GM19238 (cell line): ENCODE results near the gene PPP3R2.
"Not testable (repeated sequence)": the region's sequence is repeated elsewhere in the genome, so short reads cannot be mapped to it uniquely, and the experiment has no call there.

ENCODE experiments used
- DNase-seq: peaks from one replicate; pipeline ENCODE4 v3.0.0; 2011; ENCODE audit warnings: low spot score; ENCODE audit not compliant: insufficient read length

PPP3R2 gene

GRCh38 chr9:101590074-101590473 is 4.7 kb downstream of the PPP3R2 start:
- not testable (repeated sequence) for DNase-seq

GRCh38 chr9:101587332-101588043 is 7.3 kb downstream of the PPP3R2 start:
- no peak for DNase-seq

GRCh38 chr9:101586651-101587050 is 8.1 kb downstream of the PPP3R2 start:
- no peak for DNase-seq

GRCh38 chr9:101585740-101586139 is 9.0 kb downstream of the PPP3R2 start:
- no peak for DNase-seq

GRCh38 chr9:101582553-101582952 is 12.2 kb downstream of the PPP3R2 start:
- DNase-seq: no peak

GRCh38 chr9:101579711-101580545 is 14.8 kb downstream of the PPP3R2 start:
- no peak for DNase-seq

- no peak for DNase-seq
Observed at GRCh38 chr9:101578378-101578777, 16.4 kb downstream of the PPP3R2 start.

GRCh38 chr9:101574731-101575333 is 19.9 kb downstream of the PPP3R2 start:
- no peak for DNase-seq

GRCh38 chr9:101572316-101572715 is 22.5 kb downstream of the PPP3R2 start:
- DNase-seq: no peak

GRCh38 chr9:101571114-101571513 is 23.7 kb downstream of the PPP3R2 start:
- DNase-seq: no peak

- no peak for DNase-seq
Observed at GRCh38 chr9:101569741-101570501, 24.8 kb downstream of the PPP3R2 start.

GRCh38 chr9:101567725-101568350 is 26.9 kb downstream of the PPP3R2 start:
- no peak for DNase-seq

GRCh38 chr9:101566904-101567724 is 27.7 kb downstream of the PPP3R2 start:
- DNase-seq: no peak

GRCh38 chr9:101564252-101564651 is 30.5 kb downstream of the PPP3R2 start:
- no peak for DNase-seq

- DNase-seq: no peak
Observed at GRCh38 chr9:101562966-101563365, 31.8 kb downstream of the PPP3R2 start.

- no peak for DNase-seq
Observed at GRCh38 chr9:101561740-101562139, 33.0 kb downstream of the PPP3R2 start.

GRCh38 chr9:101549472-101550098 is 45.2 kb downstream of the PPP3R2 start:
- not testable (repeated sequence) for DNase-seq

- no peak for DNase-seq
Observed at GRCh38 chr9:101543098-101543735, 51.6 kb downstream of the PPP3R2 start.
